K562 (cell line): ENCODE measurements around the gene TMCC1. TPM values are rescaled to one million over a fixed set of nuclear protein-coding genes. Genes with fewer than 3 reads are reported as not detected.

Experiments used
- ATAC-seq: fragments of 200-7000 bp; cut with Tn5 transposase; 3 replicates; pipeline ENCODE4 v1.9.1; 2020; ENCODE audit warnings: moderate library complexity
- BruUV-seq: library from RNA; stranded (reverse); fragments of 400-500 nt; replicated peaks from 2 replicates; lab custom pipeline; 2021; lab: Mats Ljungman, UMichigan
- CTCF ChIA-PET: fragments of 300-600 bp; formaldehyde crosslinking; extraction: SDS; loops from one replicate; lab custom pipeline; 2021; ENCODE audit warnings: low intra/inter-chr PET ratio; lab: Yijun Ruan, JAX
- POLR2A ChIA-PET: fragments of 300-600, 350-650 bp; sonication (Branson Sonifier 250); formaldehyde crosslinking; extraction: SDS; loops from one replicate; lab custom pipeline; 2021; ENCODE audit warnings: antibody characterized with exemption, inconsistent platforms; lab: Yijun Ruan, JAX
- DNase-seq, 4 experiments: peaks; one replicate each; pipeline versions ENCODE4 v3.0.0 to v3.0.0-alpha.2; 2011 to 2018; ENCODE audit warnings: low spot score in 3 of 4, mixed read lengths in 3 of 4; ENCODE audit errors: extremely low read depth in 1 of 4
- FAIRE-seq: peaks from 2 replicates; lab custom pipeline; 2011; peaks lifted over from hg19 to GRCh38; lab: Jason Lieb, UNC
- H2AFZ ChIP-seq: 2 replicates; pipeline ENCODE4 v1.6.0; 2011; ENCODE audit warnings: low read depth, low read length, control low read depth, inconsistent platforms
- H3K27ac ChIP-seq: fragments of 200-600 bp; 3 replicates; pipeline ENCODE4 v1.8.0; 2011; ENCODE audit warnings: low read depth, mild to moderate bottlenecking, control low read depth, inconsistent platforms, low read length, moderate library complexity, mixed read lengths; ENCODE audit errors: extremely low read depth
- H3K27me3 ChIP-seq, 2 experiments: fragments of 300-600 bp in 1 of 2; 2 replicates in 1 of 2; 3 replicates in 1 of 2; pipeline versions ENCODE4 v1.6.0 to v1.8.0; 2011; ENCODE audit warnings: inconsistent platforms in 2 of 2, low read length in 2 of 2, mild to moderate bottlenecking in 1 of 2, mixed read lengths in 1 of 2, moderate library complexity in 1 of 2; ENCODE audit not compliant: control insufficient read depth in 2 of 2, insufficient read depth in 2 of 2
- H3K36me3 ChIP-seq: fragments of 300-600 bp; 3 replicates; pipeline ENCODE4 v1.8.0; 2011; ENCODE audit warnings: mild to moderate bottlenecking, low read length, inconsistent platforms; ENCODE audit not compliant: control insufficient read depth, insufficient read depth
- H3K4me1 ChIP-seq, 2 experiments: fragments of 200-600 bp in 1 of 2; replicated peaks in 1 of 2; 2 replicates in 1 of 2; 3 replicates in 1 of 2; pipeline versions ENCODE4 v1.5.1 to v1.8.0; 2011; ENCODE audit warnings: inconsistent platforms in 2 of 2, low read length in 2 of 2, mild to moderate bottlenecking in 1 of 2, mixed read lengths in 1 of 2, moderate library complexity in 1 of 2; ENCODE audit not compliant: control insufficient read depth in 2 of 2, insufficient read depth in 2 of 2
- H3K4me2 ChIP-seq: 2 replicates; pipeline ENCODE4 v1.6.1; 2011; ENCODE audit warnings: low read length, control low read depth, inconsistent platforms, mixed read lengths; ENCODE audit not compliant: insufficient read depth
- H3K4me3 ChIP-seq: fragments of 200-600 bp; sonication (generic), shearing (Covaris generic); 2 replicates; pipeline ENCODE4 v1.5.1; 2016; ENCODE audit warnings: control low read depth, inconsistent platforms
- H3K79me2 ChIP-seq: fragments of 200-600 bp; 3 replicates; pipeline ENCODE4 v1.8.0; 2011; ENCODE audit warnings: low read length, inconsistent platforms; ENCODE audit not compliant: control insufficient read depth, insufficient read depth
- H3K9ac ChIP-seq, 2 experiments: 2 replicates each; pipeline versions ENCODE4 v1.6.0 to v1.6.1; 2011; ENCODE audit warnings: low read depth in 2 of 2, low read length in 2 of 2, control low read depth in 1 of 2, inconsistent platforms in 1 of 2, mild to moderate bottlenecking in 1 of 2, mixed read lengths in 1 of 2; ENCODE audit not compliant: insufficient read depth in 1 of 2
- H3K9me1 ChIP-seq: one replicate; pipeline ENCODE4 v1.6.0; 2011; ENCODE audit warnings: inconsistent platforms, mild to moderate bottlenecking, low read length, moderate library complexity; ENCODE audit not compliant: control insufficient read depth, insufficient read depth
- H3K9me3 ChIP-seq: replicated peaks from 2 replicates; pipeline ENCODE4 v1.5.1; 2011; ENCODE audit warnings: low read depth, low read length, inconsistent platforms; ENCODE audit not compliant: control insufficient read depth, insufficient read depth
- H4K20me1 ChIP-seq: replicated peaks from 2 replicates; pipeline ENCODE4 v1.6.1; 2011; ENCODE audit warnings: low read length, inconsistent platforms, mixed read lengths; ENCODE audit not compliant: control insufficient read depth, insufficient read depth
- CREM ChIP-seq: IDR thresholded peaks from 2 replicates; pipeline ENCODE4 v1.6.1; 2014; ENCODE audit warnings: antibody characterized with exemption, low read depth
- FOXP1 ChIP-seq: sonication (generic); formaldehyde crosslinking; IDR thresholded peaks from 2 replicates; pipeline ENCODE4 v1.8.0; 2022; ENCODE audit warnings: mild to moderate bottlenecking, missing genetic modification reagents
- GABPB1 ChIP-seq: sonication (generic); formaldehyde crosslinking; IDR thresholded peaks from 2 replicates; pipeline ENCODE4 v1.8.0; 2022; ENCODE audit warnings: mild to moderate bottlenecking, missing genetic modification reagents
- HEY1 ChIP-seq: fragments of 250-450 bp; sonication (Bioruptor Pico); IDR thresholded peaks from 2 replicates; pipeline ENCODE4 v1.5.0; 2020; ENCODE audit warnings: mild to moderate bottlenecking, moderate library complexity, borderline replicate concordance
- LEF1 ChIP-seq: fragments of 450-650 bp; IDR thresholded peaks from 2 replicates; pipeline ENCODE4 v1.6.1; 2016; ENCODE audit warnings: mild to moderate bottlenecking
- RHOXF2B ChIP-seq: fragments of 250-450 bp; sonication (Bioruptor Pico); conservative IDR thresholded peaks from 2 replicates; pipeline ENCODE4 v1.5.1; 2021
- SMAD4 ChIP-seq: fragments of 250-450 bp; sonication (Bioruptor Pico); conservative IDR thresholded peaks from 2 replicates; pipeline ENCODE4 v1.8.0; 2021; ENCODE audit warnings: inconsistent platforms, mild to moderate bottlenecking, moderate library complexity
- XRCC3 ChIP-seq: fragments of 450-650 bp; IDR thresholded peaks from 2 replicates; pipeline ENCODE4 v1.6.1; 2017; ENCODE audit warnings: mild to moderate bottlenecking, moderate library complexity
- ZNF134 ChIP-seq: fragments of 250-450 bp; sonication (Bioruptor Pico); conservative IDR thresholded peaks from 2 replicates; pipeline ENCODE4 v1.4.0; 2020
- ZNF24 ChIP-seq: fragments of 450-650 bp; IDR thresholded peaks from 2 replicates; pipeline ENCODE4 v1.6.1; 2016
- ZNF75A ChIP-seq: fragments of 450-650 bp; formaldehyde crosslinking; IDR thresholded peaks from 2 replicates; pipeline ENCODE4 v1.4.0; 2020; ENCODE audit warnings: mild to moderate bottlenecking
- WGBS: fragments of 100-300 bp; shearing (Covaris generic); methylation state at CpG from one replicate; pipeline ENCODE4 v1.1.6; 2016; ENCODE audit warnings: low coverage, mixed read lengths; ENCODE audit not compliant: insufficient coverage; ENCODE audit errors: missing lambda C conversion rate; 5-methylcytosine and 5-hydroxymethylcytosine counted together
- in situ Hi-C: fragments of 300-500 bp; cut with MboI; formaldehyde crosslinking; loops from 4 replicates; pipeline ENCODE4 v1.15.0; 2018; ENCODE audit warnings: inconsistent platforms, mixed read lengths
- intact Hi-C: fragments of 100-400 bp; cut with micrococcal nuclease; formaldehyde crosslinking; loops from 2 replicates; pipeline ENCODE4 v1.14.2; 2022
- polyA plus RNA-seq, 8 experiments: library from polyadenylated mRNA; depleted of rRNA in 4 of 8; stranded (reverse) in 5 of 8; unstranded in 3 of 8; fragments of >200 nt; fragmentation: Nextera tagmentation in 2 of 8; fragmentation: Illumina TruSeq in 1 of 8; extraction: Ambion mirVana in 2 of 8; extraction: Trizol in 1 of 8; gene quantifications; 2 replicates each; pipeline versions ENCODE4 v1.2.1 to v1.2.3, GENCODE V29; 2011 to 2014; ENCODE audit warnings: inconsistent platforms in 1 of 8, missing spikeins in 1 of 8
- total RNA-seq, 7 experiments: library from RNA; depleted of rRNA in 6 of 7; stranded (reverse); fragments of >200 nt in 6 of 7; fragmentation: Illumina TruSeq in 2 of 7; extraction: Trizol in 2 of 7; gene quantifications; 2 replicates each; pipeline versions ENCODE4 v1.2.1 to v1.2.3, GENCODE V29; 2011 to 2021; ENCODE audit warnings: low replicate concordance in 1 of 7
- TF ChIP-seq, protein P1 (sequence below): fragments of 450-650 bp; IDR thresholded peaks from 2 replicates; pipeline ENCODE4 v1.6.1; 2016; ENCODE audit warnings: mild to moderate bottlenecking
- TF ChIP-seq, protein P2 (sequence below): sonication (generic); formaldehyde crosslinking; IDR thresholded peaks from 2 replicates; pipeline ENCODE4 v1.8.0; 2022; ENCODE audit warnings: missing genetic modification reagents, mild to moderate bottlenecking, borderline replicate concordance
- TF ChIP-seq, protein P3 (sequence below): sonication (generic); formaldehyde crosslinking; IDR thresholded peaks from 2 replicates; pipeline ENCODE4 v1.5.0; 2020; ENCODE audit warnings: missing genetic modification reagents

The TMCC1 gene
- total and polyA plus RNA-seq, 9 of the 15 experiments (the other 6 are each of a cell fraction or from before 2014, with no cell fraction given): 0.89 to 8.7 (median 4.0) TPM

DNA sequence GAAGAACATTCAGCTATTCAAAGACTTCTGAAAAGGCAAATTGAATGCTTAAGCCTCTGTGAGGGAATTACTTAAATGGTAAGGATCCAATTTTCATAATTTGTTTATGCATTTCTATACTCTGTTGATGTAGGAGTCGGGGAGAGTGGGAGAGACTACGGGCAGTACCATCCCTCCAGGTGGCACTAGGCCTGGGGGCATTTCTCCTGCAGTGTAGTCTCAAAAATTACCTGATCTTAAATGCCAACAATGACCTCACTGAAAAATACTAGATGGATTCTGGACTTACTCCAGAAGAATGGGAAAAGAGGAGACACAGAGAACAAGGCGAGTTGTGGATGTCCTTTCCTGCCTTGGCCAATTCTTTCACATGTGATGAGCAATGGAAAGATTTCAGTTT lies 209.2 kb downstream of the TMCC1 start:
- H3K4me2 ChIP-seq: no peak overlapping the region
- intact Hi-C loops: no loop called here
- H3K9me3 ChIP-seq: no peaks in the 10 kb centered on the region
- ATAC-seq (no peak), DNase-seq (no peak)
- no peak overlapping the region for H3K9ac ChIP-seq
- TF ChIP-seq HEY1 (CRISPR knock-in tag): no peak
- no peak for TF ChIP-seq SMAD4 (CRISPR knock-in tag)
- TF ChIP-seq GABPB1: no peak
- no peak for TF ChIP-seq LEF1
- TF ChIP-seq, protein P1, sequence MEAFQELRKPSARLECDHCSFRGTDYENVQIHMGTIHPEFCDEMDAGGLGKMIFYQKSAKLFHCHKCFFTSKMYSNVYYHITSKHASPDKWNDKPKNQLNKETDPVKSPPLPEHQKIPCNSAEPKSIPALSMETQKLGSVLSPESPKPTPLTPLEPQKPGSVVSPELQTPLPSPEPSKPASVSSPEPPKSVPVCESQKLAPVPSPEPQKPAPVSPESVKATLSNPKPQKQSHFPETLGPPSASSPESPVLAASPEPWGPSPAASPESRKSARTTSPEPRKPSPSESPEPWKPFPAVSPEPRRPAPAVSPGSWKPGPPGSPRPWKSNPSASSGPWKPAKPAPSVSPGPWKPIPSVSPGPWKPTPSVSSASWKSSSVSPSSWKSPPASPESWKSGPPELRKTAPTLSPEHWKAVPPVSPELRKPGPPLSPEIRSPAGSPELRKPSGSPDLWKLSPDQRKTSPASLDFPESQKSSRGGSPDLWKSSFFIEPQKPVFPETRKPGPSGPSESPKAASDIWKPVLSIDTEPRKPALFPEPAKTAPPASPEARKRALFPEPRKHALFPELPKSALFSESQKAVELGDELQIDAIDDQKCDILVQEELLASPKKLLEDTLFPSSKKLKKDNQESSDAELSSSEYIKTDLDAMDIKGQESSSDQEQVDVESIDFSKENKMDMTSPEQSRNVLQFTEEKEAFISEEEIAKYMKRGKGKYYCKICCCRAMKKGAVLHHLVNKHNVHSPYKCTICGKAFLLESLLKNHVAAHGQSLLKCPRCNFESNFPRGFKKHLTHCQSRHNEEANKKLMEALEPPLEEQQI: no peak
- TF ChIP-seq RHOXF2B: no peak
- TF ChIP-seq XRCC3: no peak
- no peak for TF ChIP-seq CREM
- no peak for TF ChIP-seq FOXP1 (CRISPR knock-in tag)
- TF ChIP-seq, protein P2, sequence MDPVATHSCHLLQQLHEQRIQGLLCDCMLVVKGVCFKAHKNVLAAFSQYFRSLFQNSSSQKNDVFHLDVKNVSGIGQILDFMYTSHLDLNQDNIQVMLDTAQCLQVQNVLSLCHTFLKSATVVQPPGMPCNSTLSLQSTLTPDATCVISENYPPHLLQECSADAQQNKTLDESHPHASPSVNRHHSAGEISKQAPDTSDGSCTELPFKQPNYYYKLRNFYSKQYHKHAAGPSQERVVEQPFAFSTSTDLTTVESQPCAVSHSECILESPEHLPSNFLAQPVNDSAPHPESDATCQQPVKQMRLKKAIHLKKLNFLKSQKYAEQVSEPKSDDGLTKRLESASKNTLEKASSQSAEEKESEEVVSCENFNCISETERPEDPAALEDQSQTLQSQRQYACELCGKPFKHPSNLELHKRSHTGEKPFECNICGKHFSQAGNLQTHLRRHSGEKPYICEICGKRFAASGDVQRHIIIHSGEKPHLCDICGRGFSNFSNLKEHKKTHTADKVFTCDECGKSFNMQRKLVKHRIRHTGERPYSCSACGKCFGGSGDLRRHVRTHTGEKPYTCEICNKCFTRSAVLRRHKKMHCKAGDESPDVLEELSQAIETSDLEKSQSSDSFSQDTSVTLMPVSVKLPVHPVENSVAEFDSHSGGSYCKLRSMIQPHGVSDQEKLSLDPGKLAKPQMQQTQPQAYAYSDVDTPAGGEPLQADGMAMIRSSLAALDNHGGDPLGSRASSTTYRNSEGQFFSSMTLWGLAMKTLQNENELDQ (CRISPR knock-in tag): no peak
- no peak for TF ChIP-seq ZNF75A (CRISPR knock-in tag)
- no peak for TF ChIP-seq ZNF134
- TF ChIP-seq ZNF24: no peak
- TF ChIP-seq, protein P3, sequence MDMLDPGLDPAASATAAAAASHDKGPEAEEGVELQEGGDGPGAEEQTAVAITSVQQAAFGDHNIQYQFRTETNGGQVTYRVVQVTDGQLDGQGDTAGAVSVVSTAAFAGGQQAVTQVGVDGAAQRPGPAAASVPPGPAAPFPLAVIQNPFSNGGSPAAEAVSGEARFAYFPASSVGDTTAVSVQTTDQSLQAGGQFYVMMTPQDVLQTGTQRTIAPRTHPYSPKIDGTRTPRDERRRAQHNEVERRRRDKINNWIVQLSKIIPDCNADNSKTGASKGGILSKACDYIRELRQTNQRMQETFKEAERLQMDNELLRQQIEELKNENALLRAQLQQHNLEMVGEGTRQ (CRISPR knock-in tag): no peak
- TF ChIP-seq, all 486 proteins: peak for 0
- CTCF ChIA-PET: no interaction called here
- Histone ChIP-seq H3K27me3 (no peaks in the 10 kb centered on the region), H3K79me2 (no peaks in the 10 kb centered on the region), H2AFZ (no peak overlapping the region), H4K20me1 (no peaks in the 10 kb centered on the region), H3K4me3 (no peak overlapping the region), H3K36me3 (no peaks in the 10 kb centered on the region), H3K27ac (no peak overlapping the region), H3K9me1 (no peaks in the 10 kb centered on the region), H3K4me1 (peaks cover 0 to 2% of the 10 kb centered on the region in 2 experiments; a peak in 2 of 5 replicates)
- no peak for FAIRE-seq
- WGBS: 74% methylated on average over 3 of the region's 3 CpGs
- in situ Hi-C loops: no loop called here
- POLR2A ChIA-PET: no interaction called here
- BruUV-seq: no TSS peak
